ENCODE measurements around the gene MAGOH. TPM values are rescaled to one million over a fixed set of nuclear protein-coding genes. Genes with fewer than 3 reads are reported as not detected.
"Not testable (repeated sequence)": the region's sequence is repeated elsewhere in the genome, so short reads cannot be mapped to it uniquely, and the experiment has no call there.

MAGOH gene
- polyA plus RNA-seq, 3 donors = 74.4 to 91.3 (median 90.1) TPM

GRCh38 chr1:53196017-53196484 lies 42.3 kb downstream of the MAGOH start:
- DNase-seq = no peak

DNA sequence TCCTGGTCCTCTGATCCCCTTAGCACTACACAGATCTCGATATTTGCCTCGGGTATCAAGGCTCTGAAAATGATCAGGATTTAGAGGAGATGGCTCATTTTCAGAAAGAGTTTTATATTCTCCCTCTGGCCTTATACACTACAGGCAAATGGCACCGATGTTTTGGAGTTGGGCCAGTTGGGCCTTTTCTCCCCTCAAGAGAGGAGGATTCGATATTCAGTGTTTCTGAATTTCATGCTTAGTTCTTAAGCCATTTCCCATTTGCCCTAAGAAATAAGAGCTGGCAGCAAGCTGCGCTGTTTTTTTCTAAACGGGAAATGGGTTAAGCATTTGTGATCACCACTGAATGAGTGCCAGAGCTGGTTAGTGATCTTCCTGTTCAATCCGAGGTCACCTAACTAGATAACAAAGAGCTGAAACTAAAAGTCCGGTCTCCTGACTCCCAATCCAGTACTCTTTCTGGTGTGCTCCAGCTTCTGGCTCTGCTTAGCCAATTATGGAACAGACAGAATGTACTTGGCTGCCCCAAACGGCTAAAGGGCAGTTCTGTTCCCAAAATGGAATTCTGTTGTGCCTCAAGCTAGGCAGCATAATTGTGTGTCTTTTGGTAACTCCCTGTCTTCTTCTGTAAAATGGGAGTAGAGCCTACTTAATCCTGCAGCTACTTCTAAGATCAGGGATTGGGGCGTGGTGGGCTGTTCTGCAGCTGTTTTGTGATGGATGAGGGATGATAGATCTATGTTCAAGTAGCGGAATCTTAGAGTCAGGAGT lies 42.9 kb downstream of the MAGOH start:
- no peak for DNase-seq

DNA sequence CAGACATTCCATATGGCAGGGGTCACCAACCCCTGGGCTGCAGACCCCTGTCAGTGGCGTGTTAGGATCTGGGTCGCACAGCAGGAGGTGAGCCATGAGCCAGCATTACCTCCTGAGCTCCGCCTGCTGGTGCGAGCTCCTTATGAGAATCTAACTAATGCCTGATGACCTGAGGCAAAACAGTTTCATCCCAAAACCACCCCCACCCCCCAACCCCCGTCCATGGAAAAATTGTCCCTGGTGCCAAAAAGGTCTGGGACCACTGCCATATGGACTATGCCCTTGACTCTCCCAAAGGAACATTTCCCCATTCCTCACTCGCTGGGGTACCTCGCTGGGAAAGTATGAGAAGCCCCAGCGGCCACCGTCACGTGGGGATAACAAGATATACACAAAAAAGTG lies 48.1 kb downstream of the MAGOH start:
- DNase-seq = no peak

GRCh38 chr1:53189061-53189460 lies 49.3 kb downstream of the MAGOH start:
- DNase-seq = no peak

DNA sequence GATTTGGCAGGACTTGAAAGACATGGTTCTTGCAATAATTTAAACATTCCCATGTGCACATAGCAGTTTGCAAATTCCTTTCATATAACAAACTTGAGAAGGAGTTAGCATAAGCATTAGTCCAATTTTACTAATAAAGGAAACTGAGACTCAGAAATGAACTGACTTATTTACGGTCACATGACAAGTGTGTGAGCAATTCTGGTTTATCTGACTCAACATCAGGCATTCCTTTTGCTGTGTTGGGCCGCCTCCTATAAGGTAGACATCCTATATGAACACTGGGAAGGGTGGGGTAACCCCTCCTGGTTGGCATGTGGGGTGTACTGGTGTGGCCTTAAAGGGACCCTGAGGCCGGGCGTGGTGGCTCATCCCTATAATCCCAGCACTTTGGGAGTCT lies 50.2 kb downstream of the MAGOH start:
- no peak for DNase-seq

- no peak for DNase-seq
Measured at GRCh38 chr1:53187401-53187800, 50.9 kb downstream of the MAGOH start.

- no peak for DNase-seq
Measured at GRCh38 chr1:53186533-53186932, 51.8 kb downstream of the MAGOH start.

- not testable (repeated sequence) for DNase-seq
Measured at GRCh38 chr1:53185955-53186297, 52.4 kb downstream of the MAGOH start.

GRCh38 chr1:53183095-53183990 lies 55.0 kb downstream of the MAGOH start:
- no peak for DNase-seq

DNA sequence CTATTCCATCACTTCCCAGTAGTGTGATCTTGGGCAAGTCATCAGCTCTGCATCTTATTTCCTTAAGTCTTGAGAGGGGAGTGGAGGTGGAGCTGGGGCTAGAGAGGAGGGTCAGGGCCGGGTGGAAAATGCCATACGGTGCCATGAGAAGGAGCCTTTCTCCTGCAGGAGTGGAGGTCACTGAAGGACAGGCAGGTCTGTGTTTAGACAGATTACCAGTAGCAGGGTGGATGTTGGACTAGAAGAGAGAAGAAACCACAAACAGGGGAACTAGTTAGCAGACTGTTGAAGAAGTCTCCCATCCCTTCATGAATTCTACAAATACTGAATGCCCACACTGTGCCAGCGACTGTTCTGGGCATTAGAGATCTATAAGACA lies 55.6 kb downstream of the MAGOH start:
- no peak for DNase-seq

- DNase-seq = peak; percentile 83
Measured at GRCh38 chr1:53182111-53182593, 56.2 kb downstream of the MAGOH start.

DNA sequence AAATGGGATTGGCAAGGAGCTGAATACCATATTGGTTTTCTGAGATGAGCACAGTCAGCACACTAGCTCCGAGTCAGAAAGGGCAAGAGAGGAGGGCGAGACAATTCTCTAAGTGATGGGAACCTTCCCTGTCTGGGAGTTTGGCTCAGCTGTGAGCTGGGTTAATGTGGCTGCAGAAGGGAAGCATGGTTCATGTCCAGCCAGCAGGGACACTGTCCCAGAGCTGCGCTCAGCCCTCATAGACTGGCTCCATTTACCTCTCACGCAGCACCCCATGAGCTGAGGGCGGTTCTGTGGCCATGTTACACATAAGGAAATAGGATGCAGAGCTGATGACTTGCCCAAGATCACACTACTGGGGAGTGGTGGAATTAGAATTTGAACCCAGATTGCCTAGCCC lies 57.4 kb downstream of the MAGOH start:
- no peak for DNase-seq

DNA sequence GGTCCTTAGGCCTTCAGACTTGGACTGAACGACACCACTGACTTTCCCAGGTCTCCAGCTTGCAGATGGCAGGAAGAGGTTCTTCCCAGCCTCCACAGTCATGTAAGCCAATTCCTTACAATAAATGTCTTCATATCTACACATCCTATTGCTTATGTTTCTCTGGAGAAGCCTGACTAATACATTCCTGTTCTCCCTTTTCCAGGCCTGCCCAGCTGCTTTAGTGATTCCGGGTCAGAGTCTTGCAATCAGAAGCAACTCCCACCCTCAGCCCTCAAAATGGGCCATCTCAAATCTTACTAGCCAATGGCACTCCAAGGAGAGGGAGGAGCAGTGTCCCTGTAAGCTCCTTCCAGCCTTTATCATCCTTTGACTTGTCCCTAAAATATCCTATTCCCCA lies 58.1 kb downstream of the MAGOH start:
- no peak for DNase-seq

Other genes starting within 250 kb of the MAGOH start
- 1 to 10 TPM; 1.6 to 2.0 (median 1.7) TPM for gene PODN, start 176.3 kb downstream of the MAGOH start, polyA plus RNA-seq (ENCODE audit: insufficient read length in 3 of 3)
- under 1 TPM; 0.08 to 0.09 (median 0.09) TPM for gene SLC1A7, start 95.9 kb downstream of the MAGOH start, polyA plus RNA-seq (ENCODE audit: insufficient read length in 3 of 3)
- 10 to 100 TPM; 27.8 to 32.7 (median 32.1) TPM for gene CPT2, start 41.7 kb downstream of the MAGOH start, polyA plus RNA-seq (ENCODE audit: insufficient read length in 3 of 3)
- gene CZIB, start 17.9 kb downstream of the MAGOH start, polyA plus RNA-seq (ENCODE audit: insufficient read length in 3 of 3) = 10 to 100 TPM; 93.9 to 98.2 (median 97.0) TPM
- 1 to 10 TPM; 7.2 to 8.5 (median 7.3) TPM for gene LRP8, start 89.6 kb upstream of the MAGOH start, polyA plus RNA-seq (ENCODE audit: insufficient read length in 3 of 3)
- under 1 TPM; 0.04 to 0.21 (median 0.15) TPM for gene DMRTB1, start 220.9 kb upstream of the MAGOH start, polyA plus RNA-seq (ENCODE audit: insufficient read length in 3 of 3)